Esophagus muscularis mucosa (tissue), 4 donors: Measurements from ENCODE around the gene ZCWPW1. TPM values are rescaled to one million over a fixed set of nuclear protein-coding genes. Genes with fewer than 3 reads are reported as not detected.
"Not testable (repeated sequence)": the region's sequence is repeated elsewhere in the genome, so short reads cannot be mapped to it uniquely, and the experiment has no call there.

ENCODE experiments used
- DNase-seq: peaks from one replicate; pipeline ENCODE4 v3.0.0-alpha.2; 2017; ENCODE audit errors: extremely low spot score
- H3K27ac ChIP-seq, 4 donors: fragments of 200-600 bp; sonication (generic); replicated peaks in 1 of 4; 1 replicate in 3 of 4; 2 replicates in 1 of 4; pipeline ENCODE4 v1.5.1; 2016 to 2019; ENCODE audit warnings: mild to moderate bottlenecking in 1 of 4
- H3K27me3 ChIP-seq, 4 donors: fragments of 200-600 bp; sonication (generic); one replicate each; pipeline versions ENCODE4 v1.5.1 to v1.6.0; 2016 to 2019
- H3K36me3 ChIP-seq, 4 donors: fragments of 200-600 bp; sonication (generic); one replicate each; pipeline ENCODE4 v1.5.1; 2016 to 2019
- H3K4me1 ChIP-seq, 4 donors: fragments of 200-600 bp; sonication (generic); one replicate each; pipeline ENCODE4 v1.5.1; 2016 to 2019
- H3K4me3 ChIP-seq, 4 donors: fragments of 200-600 bp; sonication (generic); 1 replicate in 2 of 4; 2 replicates in 2 of 4; pipeline ENCODE4 v1.5.1; 2016 to 2019; ENCODE audit warnings: mild to moderate bottlenecking in 4 of 4, moderate library complexity in 1 of 4
- H3K9me3 ChIP-seq, 4 donors: fragments of 200-600 bp; sonication (generic); 1 replicate in 3 of 4; 2 replicates in 1 of 4; pipeline ENCODE4 v1.5.1; 2016 to 2019
- CTCF ChIP-seq, 3 experiments: fragments of 200-600 bp in 2 of 3; fragments of 450-650 bp in 1 of 3; sonication (generic) in 2 of 3; IDR thresholded peaks; one replicate each; pipeline ENCODE4 v1.5.1; 2017 to 2019; ENCODE audit warnings: antibody characterized with exemption in 3 of 3, mild to moderate bottlenecking in 2 of 3, moderate library complexity in 1 of 3
- EP300 ChIP-seq: sonication (generic); formaldehyde crosslinking; IDR thresholded peaks from one replicate; pipeline ENCODE4 v1.6.1; 2017; ENCODE audit warnings: antibody characterized with exemption
- POLR2A ChIP-seq: fragments of 450-650 bp; IDR thresholded peaks from one replicate; pipeline ENCODE4 v1.6.1; 2017; ENCODE audit warnings: antibody characterized with exemption, moderate library complexity, mild to moderate bottlenecking, low read depth
- POLR2AphosphoS5 ChIP-seq, 2 donors: sonication (generic); formaldehyde crosslinking; IDR thresholded peaks; one replicate each; pipeline ENCODE4 v1.6.1; 2017; ENCODE audit warnings: antibody characterized with exemption in 2 of 2
- WGBS: methylation state at CpG from one replicate; pipeline ENCODE4 v1.1.5; 2018; 5-methylcytosine and 5-hydroxymethylcytosine counted together
- intact Hi-C: fragments of 100-400 bp; cut with DNase I; formaldehyde crosslinking; loops from one replicate; pipeline ENCODE4 v1.15.1; 2023
- total RNA-seq, 4 donors: library from RNA; depleted of rRNA; stranded (reverse); fragments of >200 nt; gene quantifications; one replicate each; pipeline versions ENCODE4 v1.1.0 to v1.2.1, GENCODE V29; 2016

ZCWPW1 gene
- total RNA-seq, 4 donors from 2014 or later: 2.9 to 7.6 (median 5.8) TPM

- H3K27ac ChIP-seq: no peak overlapping the region
- H3K4me1 ChIP-seq: peaks cover 0 to 10% (median 8%) of the 10 kb centered on the region in 4 donors
- intact Hi-C loops: no loop called here
- H3K9me3 ChIP-seq: no peaks in the 10 kb centered on the region
- no peak for DNase-seq
- TF ChIP-seq POLR2AphosphoS5 (IDR thresholded peaks at IDR 0.05) (no peak), CTCF (IDR thresholded peaks at IDR 0.05) (no peak), EP300 (no peak), POLR2A (no peak)
- H3K36me3 ChIP-seq: peaks cover 0 to 4% (median under 1%) of the 10 kb centered on the region in 4 donors
- H3K27me3 ChIP-seq: no peaks in the 10 kb centered on the region
- WGBS: 91% methylated on average over 3 of the region's 3 CpGs
- H3K4me3 ChIP-seq: no peak overlapping the region
Observed at GRCh38 chr7:100455206-100455605, 26.7 kb upstream of the ZCWPW1 start.

GRCh38 chr7:100453854-100454253, 25.4 kb upstream of the ZCWPW1 start:
- peaks cover 6 to 21% (median 18%) of the 10 kb centered on the region in 4 donors for H3K4me1 ChIP-seq
- H3K9me3 ChIP-seq, H3K27ac ChIP-seq, H3K4me3 ChIP-seq, H3K36me3 ChIP-seq, DNase-seq, H3K27me3 ChIP-seq, intact Hi-C loops: not testable (repeated sequence)
- 89% methylated on average over 8 of the region's 8 CpGs for WGBS

GRCh38 chr7:100452513-100452912, 24.0 kb upstream of the ZCWPW1 start:
- peaks cover 6 to 21% (median 18%) of the 10 kb centered on the region in 4 donors for H3K4me1 ChIP-seq
- 89% methylated on average over 3 of the region's 3 CpGs for WGBS
- H3K36me3 ChIP-seq: peaks cover 0 to 4% (median 0%) of the 10 kb centered on the region in 4 donors
- H3K27me3 ChIP-seq: no peaks in the 10 kb centered on the region
- H3K27ac ChIP-seq: no peak overlapping the region
- TF ChIP-seq CTCF (IDR thresholded peaks at IDR 0.05): no peak
- TF ChIP-seq POLR2A: no peak
- no peak for TF ChIP-seq EP300
- TF ChIP-seq POLR2AphosphoS5 (IDR thresholded peaks at IDR 0.05): no peak
- intact Hi-C loops: no loop called here
- H3K9me3 ChIP-seq: no peaks in the 10 kb centered on the region
- DNase-seq: no peak
- no peak overlapping the region for H3K4me3 ChIP-seq

- H3K27ac ChIP-seq: peak overlapping the region; percentile 85 to 94 (median 91)
- H3K36me3 ChIP-seq: no peaks in the 10 kb centered on the region
- DNase-seq: no peak
- no peak for TF ChIP-seq CTCF (IDR thresholded peaks at IDR 0.05)
- no peak for TF ChIP-seq POLR2A
- TF ChIP-seq POLR2AphosphoS5 (IDR thresholded peaks at IDR 0.05): no peak
- no peak for TF ChIP-seq EP300
- peak overlapping the region in 1 of 4 donors; percentile 80 for H3K4me3 ChIP-seq
- no peaks in the 10 kb centered on the region for H3K27me3 ChIP-seq
- 91% methylated on average over 13 of the region's 13 CpGs for WGBS
- no peaks in the 10 kb centered on the region for H3K9me3 ChIP-seq
- intact Hi-C loops: no loop called here
- H3K4me1 ChIP-seq: peaks cover 14 to 37% (median 28%) of the 10 kb centered on the region in 4 donors
Observed at GRCh38 chr7:100449190-100449795, 20.8 kb upstream of the ZCWPW1 start.

GRCh38 chr7:100447363-100447762, 18.9 kb upstream of the ZCWPW1 start:
- 91% methylated on average over 8 of the region's 8 CpGs for WGBS
- peaks cover 21 to 41% (median 29%) of the 10 kb centered on the region in 4 donors for H3K4me1 ChIP-seq
- H3K27me3 ChIP-seq, DNase-seq, H3K9me3 ChIP-seq, H3K27ac ChIP-seq, intact Hi-C loops, H3K36me3 ChIP-seq, H3K4me3 ChIP-seq: not testable (repeated sequence)

GRCh38 chr7:100446040-100446439, 17.5 kb upstream of the ZCWPW1 start:
- 67% methylated on average over 1 of the region's 2 CpGs for WGBS
- H3K36me3 ChIP-seq: no peaks in the 10 kb centered on the region
- no peak for DNase-seq
- H3K9me3 ChIP-seq: no peaks in the 10 kb centered on the region
- H3K27ac ChIP-seq: peak overlapping the region in 2 of 4 donors; percentile 35 to 51
- intact Hi-C loops: no loop called here
- H3K4me3 ChIP-seq: no peak overlapping the region
- TF ChIP-seq POLR2A (no peak), EP300 (no peak), CTCF (IDR thresholded peaks at IDR 0.05) (no peak), POLR2AphosphoS5 (IDR thresholded peaks at IDR 0.05) (no peak)
- H3K27me3 ChIP-seq: no peaks in the 10 kb centered on the region
- H3K4me1 ChIP-seq: peaks cover 20 to 39% (median 29%) of the 10 kb centered on the region in 4 donors
